GM23248 (cell line): Measurements from ENCODE around the gene CYP3A7.

ENCODE experiments used
- EZH2 ChIP-seq: fragments of 200-600 bp; sonication (generic); IDR thresholded peaks from 2 replicates; pipeline ENCODE4 v1.6.1; 2018; ENCODE audit warnings: antibody characterized with exemption, mild to moderate bottlenecking; ENCODE audit not compliant: insufficient read depth, poor library complexity, severe bottlenecking
- EZH2phosphoT487 ChIP-seq: fragments of 200-600 bp; sonication (generic); IDR thresholded peaks from 2 replicates; pipeline ENCODE4 v1.6.1; 2018; ENCODE audit warnings: antibody characterized with exemption, moderate library complexity, mild to moderate bottlenecking, low read depth; ENCODE audit not compliant: insufficient read depth

DNA sequence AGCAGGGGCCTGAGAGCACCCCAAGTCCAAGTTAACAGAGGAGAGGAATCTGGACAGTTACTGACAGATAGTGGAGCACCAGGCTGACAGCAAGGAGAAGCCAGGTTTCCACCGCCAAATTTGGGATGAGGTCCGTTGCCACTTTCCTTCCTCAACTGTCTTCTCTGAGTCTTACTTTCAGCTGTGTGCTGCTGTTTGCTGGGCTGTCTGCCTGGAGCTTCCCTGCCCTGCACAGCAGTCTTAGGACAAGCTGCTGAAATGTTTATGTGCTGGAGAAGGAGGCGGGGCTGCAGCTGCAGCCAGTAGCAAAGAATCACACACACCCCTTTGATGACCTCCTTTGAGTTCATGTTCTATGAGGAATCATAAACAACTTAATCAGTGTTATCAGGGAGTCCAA, 17.4 kb upstream of the CYP3A7 start:
- TF ChIP-seq EZH2phosphoT487 = no peak
- TF ChIP-seq EZH2 = no peak
